ENCODE data around the gene OR2L13. TPM values are rescaled to one million over a fixed set of nuclear protein-coding genes. Genes with fewer than 3 reads are reported as not detected.

OR2L13 gene
- total and polyA plus RNA-seq, 2 donors (not counting 1 experiment from before 2014, with no cell fraction given), result 0.73 TPM; not detected in 1

GRCh38 chr1:248054671-248055070 lies 40.3 kb upstream of the OR2L13 start:
- ATAC-seq (ENCODE audit: low read depth), result no peak
- POLR2A ChIA-PET, result no interaction called here
- H3K4me3 ChIP-seq (ENCODE audit: control extremely low read depth in 1 of 5, extremely low read depth in 1 of 5, insufficient read depth in 1 of 5, low read depth in 2 of 5, low read length in 4 of 5), result no peak overlapping the region

GRCh38 chr1:248055261-248055660 lies 39.7 kb upstream of the OR2L13 start:
- DNase-seq, result no peak
- no peak for ATAC-seq (ENCODE audit: low read depth)
- no peak for TF ChIP-seq CTCF (IDR thresholded peaks at IDR 0.05)
- TF ChIP-seq EZH2 (IDR thresholded peaks at IDR 0.05; ENCODE audit: borderline replicate concordance, insufficient read depth, low read depth, low read length, poor library complexity, severe bottlenecking), result no peak
- intact Hi-C loops (cut with micrococcal nuclease), result no loop called here
- Histone ChIP-seq H3K9ac (ENCODE audit: low read length) (no peak overlapping the region), H4K20me1 (ENCODE audit: control insufficient read depth, insufficient read depth, low read length, poor library complexity, severe bottlenecking) (no peaks in the 10 kb centered on the region), H3K27ac (ENCODE audit: low read length in 2 of 2) (no peak overlapping the region), H3K9me3 (ENCODE audit: control extremely low read depth in 1 of 3, control insufficient read depth in 2 of 3, insufficient read depth in 1 of 3, low read length in 2 of 3) (peaks cover 0 to 5% (median 3%) of the 10 kb centered on the region in 3 donors), H2AFZ (ENCODE audit: insufficient read depth, low read depth, low read length, poor library complexity, severe bottlenecking) (no peak overlapping the region), H3K4me3 (ENCODE audit: control extremely low read depth in 1 of 5, extremely low read depth in 1 of 5, insufficient read depth in 1 of 5, low read depth in 2 of 5, low read length in 4 of 5) (no peak overlapping the region), H3K36me3 (replicated peaks in 1 of 2; ENCODE audit: control extremely low read depth in 1 of 2, control insufficient read depth in 1 of 2, extremely low read depth in 1 of 2, insufficient read depth in 2 of 2, low read length in 1 of 2) (no peaks in the 10 kb centered on the region), H3K4me1 (ENCODE audit: control insufficient read depth in 2 of 2, insufficient read depth in 2 of 2, low read length in 2 of 2) (no peaks in the 10 kb centered on the region), H3K4me2 (replicated peaks; ENCODE audit: low read depth, low read length, poor library complexity, severe bottlenecking) (no peak overlapping the region), H3K27me3 (replicated peaks in 1 of 4; ENCODE audit: control extremely low read depth in 1 of 4, control insufficient read depth in 3 of 4, insufficient read depth in 4 of 4, low read length in 3 of 4) (no peaks in the 10 kb centered on the region), H3K79me2 (ENCODE audit: control insufficient read depth, insufficient read depth, low read length) (no peaks in the 10 kb centered on the region)
- H3K9me3 Mint-ChIP-seq (ENCODE audit: insufficient read depth), result peaks cover 6% of the 10 kb centered on the region
- no peaks in the 10 kb centered on the region for H3K4me1 Mint-ChIP-seq
- WGBS (ENCODE audit: insufficient coverage), result no CpG with 5 or more reads among the region's 2 CpGs
- ChIA-PET CTCF (no interaction called here), POLR2A (no interaction called here)
- no peak overlapping the region for H3K4me3 Mint-ChIP-seq
- no peaks in the 10 kb centered on the region for H3K27me3 Mint-ChIP-seq
- no peak overlapping the region for H3K27ac Mint-ChIP-seq

More at GRCh38 chr1:248054671-248055070, 40.3 kb upstream of the OR2L13 start:
- Histone ChIP-seq H3K27ac (ENCODE audit: low read length in 2 of 2) (no peak overlapping the region), H3K4me1 (ENCODE audit: control insufficient read depth in 2 of 2, insufficient read depth in 2 of 2, low read length in 2 of 2) (no peaks in the 10 kb centered on the region), H3K4me2 (replicated peaks; ENCODE audit: low read depth, low read length, poor library complexity, severe bottlenecking) (no peak overlapping the region), H4K20me1 (ENCODE audit: control insufficient read depth, insufficient read depth, low read length, poor library complexity, severe bottlenecking) (no peaks in the 10 kb centered on the region), H3K9ac (ENCODE audit: low read length) (no peak overlapping the region), H3K79me2 (ENCODE audit: control insufficient read depth, insufficient read depth, low read length) (no peaks in the 10 kb centered on the region), H3K9me3 (ENCODE audit: control extremely low read depth in 1 of 3, control insufficient read depth in 2 of 3, insufficient read depth in 1 of 3, low read length in 2 of 3) (peaks cover 0 to 5% (median 3%) of the 10 kb centered on the region in 3 donors), H3K27me3 (replicated peaks in 1 of 4; ENCODE audit: control extremely low read depth in 1 of 4, control insufficient read depth in 3 of 4, insufficient read depth in 4 of 4, low read length in 3 of 4) (no peaks in the 10 kb centered on the region), H2AFZ (ENCODE audit: insufficient read depth, low read depth, low read length, poor library complexity, severe bottlenecking) (no peak overlapping the region), H3K36me3 (replicated peaks in 1 of 2; ENCODE audit: control extremely low read depth in 1 of 2, control insufficient read depth in 1 of 2, extremely low read depth in 1 of 2, insufficient read depth in 2 of 2, low read length in 1 of 2) (no peaks in the 10 kb centered on the region)
- Mint-ChIP-seq H3K4me3 (no peak overlapping the region), H3K27ac (no peak overlapping the region), H3K9me3 (ENCODE audit: insufficient read depth) (peaks cover 6% of the 10 kb centered on the region), H3K27me3 (no peaks in the 10 kb centered on the region), H3K4me1 (no peaks in the 10 kb centered on the region)
- CTCF ChIA-PET, result no interaction called here
- intact Hi-C loops (cut with micrococcal nuclease), result no loop called here
- no peak for TF ChIP-seq CTCF (IDR thresholded peaks at IDR 0.05)
- no peak for TF ChIP-seq EZH2 (IDR thresholded peaks at IDR 0.05; ENCODE audit: borderline replicate concordance, insufficient read depth, low read depth, low read length, poor library complexity, severe bottlenecking)
- DNase-seq, result no peak

Measured in B cell (primary cell).